Activated gamma-delta T cell treated with anti-CD3 and anti-CD28 coated beads, Interleukin-2, amount 50 U/mL, for 16 hours (primary cell): ENCODE data around the gene FGD4.
"Not testable (repeated sequence)": the region's sequence is repeated elsewhere in the genome, so short reads cannot be mapped to it uniquely, and the experiment has no call there.

Experiments
- DNase-seq: peaks from one replicate; pipeline ENCODE4 v3.0.0-alpha.2; 2020; ENCODE audit warnings: low read depth

FGD4 gene

DNA sequence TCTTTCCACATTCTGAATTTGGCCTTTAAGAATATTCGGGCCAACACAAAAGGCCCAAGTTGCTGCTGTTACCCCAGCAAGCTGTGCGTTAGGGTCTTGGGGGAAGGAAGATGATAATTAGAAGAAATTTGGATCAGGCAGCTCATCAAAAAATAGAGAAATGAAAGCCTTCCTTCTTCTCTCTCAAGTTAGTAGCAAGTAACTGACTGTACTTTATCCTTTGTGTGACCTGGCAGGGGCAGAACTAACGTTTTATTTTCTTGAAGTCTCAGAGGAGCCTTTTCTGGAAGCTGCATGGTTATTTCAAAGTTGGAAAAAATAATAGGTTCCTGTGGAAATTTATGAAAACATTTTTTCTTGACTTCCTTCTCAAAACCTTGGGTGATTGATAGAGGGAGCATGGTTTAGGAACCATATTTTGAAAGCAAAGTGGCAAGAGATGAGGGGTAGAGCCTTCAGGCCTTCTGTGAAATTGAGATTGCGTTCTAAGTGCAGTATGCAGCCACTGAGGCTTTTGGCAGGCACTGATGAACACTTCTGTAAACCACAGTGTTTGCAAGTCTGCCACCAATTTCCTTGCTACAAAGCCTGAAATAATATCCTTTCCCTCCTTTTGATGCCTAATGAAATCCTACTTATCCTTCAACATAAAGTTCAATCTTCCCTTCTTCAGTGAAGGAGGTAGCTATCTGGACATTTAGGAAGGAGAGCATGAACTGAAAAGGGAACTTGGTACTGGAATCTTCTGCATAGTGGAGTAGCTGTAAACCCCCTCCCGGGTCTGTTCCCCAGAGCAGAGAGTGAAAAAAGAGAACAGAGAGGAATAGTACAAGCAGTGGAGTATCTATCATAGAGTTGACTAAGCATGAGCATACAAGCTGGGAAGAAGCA is 123.2 kb downstream of the FGD4 start:
- no peak for DNase-seq

GRCh38 chr12:32525802-32526201 is 126.4 kb downstream of the FGD4 start:
- DNase-seq, result not testable (repeated sequence)

DNA sequence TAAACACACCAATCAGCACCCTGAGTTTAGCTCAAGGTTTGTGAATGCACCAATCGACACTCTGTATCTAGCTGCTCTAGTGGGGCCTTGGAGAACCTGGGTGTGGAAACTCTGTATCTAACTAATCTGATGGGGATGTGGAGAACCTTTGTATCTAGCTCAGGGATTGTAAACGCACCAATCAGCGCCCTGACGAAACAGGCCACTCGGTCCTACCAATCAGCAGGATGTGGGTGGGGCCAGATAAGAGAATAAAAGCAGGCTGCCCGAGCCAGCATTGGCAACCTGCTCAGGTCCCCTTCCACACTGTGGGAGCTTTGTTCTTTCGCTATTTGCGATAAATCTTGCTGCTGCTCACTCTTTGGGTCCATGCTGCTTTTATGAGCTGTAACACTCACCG is 127.0 kb downstream of the FGD4 start:
- DNase-seq, result not testable (repeated sequence)

DNA sequence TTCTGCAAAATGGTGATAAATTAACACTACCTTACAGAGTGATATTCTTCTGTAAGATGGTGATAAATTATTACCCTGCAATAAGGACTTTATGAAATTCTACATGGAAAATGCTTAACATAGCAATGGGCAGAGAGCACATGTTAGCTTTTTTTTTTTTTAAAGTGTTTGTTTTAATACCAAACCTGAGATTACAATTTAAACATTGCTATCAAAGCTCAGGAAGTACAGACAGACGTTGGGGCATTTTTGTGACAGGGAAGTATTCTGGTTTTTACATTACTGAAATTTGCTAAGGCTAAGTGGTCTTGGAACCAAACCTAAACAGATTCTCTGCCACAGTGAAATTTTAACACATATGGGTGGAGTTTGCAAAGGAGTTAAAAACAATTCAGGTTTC is 133.1 kb downstream of the FGD4 start:
- no peak for DNase-seq

- no peak for DNase-seq
Observed at GRCh38 chr12:32532951-32533350, 133.6 kb downstream of the FGD4 start.

DNA sequence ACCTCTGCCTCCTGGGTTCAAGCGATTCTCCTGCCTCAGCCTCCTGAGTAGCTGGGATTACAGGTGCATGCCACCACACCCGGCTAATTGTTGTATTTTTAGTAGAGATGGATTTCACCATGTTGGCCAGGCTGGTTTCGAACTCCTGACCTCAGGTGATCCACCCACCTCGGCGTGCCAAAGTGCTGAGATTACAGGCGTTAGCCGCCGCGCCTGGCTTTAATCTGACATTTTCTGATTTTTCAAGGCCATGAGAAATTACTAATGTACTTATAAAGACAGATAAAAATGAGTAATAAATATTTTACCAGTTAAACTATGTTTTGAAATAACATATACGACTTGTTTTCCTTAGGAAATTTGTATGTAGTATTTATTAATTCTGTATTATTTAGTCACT is 134.1 kb downstream of the FGD4 start:
- DNase-seq, result not testable (repeated sequence)

GRCh38 chr12:32533971-32534590 is 134.7 kb downstream of the FGD4 start:
- DNase-seq, result no peak

DNA sequence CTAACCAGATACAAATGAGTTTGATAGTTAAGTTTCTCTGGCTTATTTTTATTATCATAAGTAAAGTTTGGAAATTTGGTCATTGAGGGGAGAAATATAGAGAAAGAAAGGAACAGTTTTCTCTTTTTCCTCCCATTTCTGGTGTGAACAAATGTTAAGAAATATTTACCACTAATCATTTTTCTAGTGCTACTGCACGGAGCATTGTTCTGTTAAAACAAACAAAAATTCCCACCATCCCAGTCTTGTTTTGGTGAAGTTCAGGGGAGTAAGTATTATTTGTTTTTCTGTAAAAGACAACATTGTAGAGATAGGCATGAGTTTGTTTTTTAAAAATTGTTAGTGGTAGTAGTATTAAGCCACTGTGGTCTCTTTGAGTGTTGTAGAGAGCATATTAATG is 135.3 kb downstream of the FGD4 start:
- DNase-seq, result no peak

GRCh38 chr12:32535288-32535999 is 136.1 kb downstream of the FGD4 start:
- DNase-seq, result no peak

DNA sequence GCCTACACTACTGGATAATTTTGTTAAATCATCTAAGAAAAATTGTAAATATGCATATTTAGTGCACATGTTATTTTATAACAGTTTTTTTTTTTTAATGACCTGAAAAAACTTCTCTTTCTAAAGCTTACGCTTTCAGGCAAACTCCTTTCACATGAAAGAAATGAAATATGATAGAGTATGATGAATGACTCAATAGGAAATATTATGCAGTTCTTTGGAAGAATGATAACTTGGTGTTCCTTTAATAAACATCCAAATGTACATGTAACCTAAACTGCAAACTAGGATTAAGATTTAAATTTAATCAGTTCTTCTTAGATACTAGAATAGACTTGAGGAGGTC is 136.6 kb downstream of the FGD4 start:
- no peak for DNase-seq

GRCh38 chr12:32541754-32542374 is 142.5 kb downstream of the FGD4 start:
- DNase-seq, result no peak

DNA sequence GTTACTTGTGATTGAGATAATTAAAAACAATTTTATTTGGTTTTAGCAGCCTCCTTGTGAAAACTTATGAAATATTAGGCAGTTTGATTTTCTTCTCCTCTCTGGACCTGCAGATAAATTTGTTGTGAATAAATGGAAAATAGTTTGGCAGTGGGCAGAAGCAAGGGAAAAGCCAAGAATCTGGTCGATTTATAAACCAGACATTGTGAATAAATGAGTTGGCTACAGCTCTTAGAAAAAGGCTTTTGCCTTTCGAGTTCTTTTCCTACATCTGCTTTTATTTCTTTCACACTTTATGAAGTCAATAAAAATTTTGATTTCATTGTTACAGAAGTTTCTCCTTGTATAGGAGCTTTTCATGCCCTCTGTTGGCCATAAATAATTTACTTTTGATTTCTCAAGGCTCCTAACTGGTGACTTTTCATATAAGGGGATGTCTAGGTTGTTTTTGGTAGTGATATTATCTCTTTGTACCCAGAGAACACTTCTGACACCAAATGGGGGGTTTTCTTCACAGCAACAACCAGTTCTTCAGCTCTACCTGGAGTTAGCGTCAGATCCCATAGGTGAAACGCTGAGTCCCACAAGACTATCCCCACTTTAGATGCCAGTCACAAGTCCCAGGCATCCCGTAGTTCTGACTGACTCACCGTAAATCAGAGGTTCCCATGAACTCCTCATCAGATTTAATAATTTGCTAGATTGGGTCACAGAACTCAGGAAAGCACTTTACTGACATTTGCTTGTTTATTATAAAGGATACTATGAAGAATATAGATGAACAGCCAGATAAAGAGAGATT is 143.3 kb downstream of the FGD4 start:
- no peak for DNase-seq

DNA sequence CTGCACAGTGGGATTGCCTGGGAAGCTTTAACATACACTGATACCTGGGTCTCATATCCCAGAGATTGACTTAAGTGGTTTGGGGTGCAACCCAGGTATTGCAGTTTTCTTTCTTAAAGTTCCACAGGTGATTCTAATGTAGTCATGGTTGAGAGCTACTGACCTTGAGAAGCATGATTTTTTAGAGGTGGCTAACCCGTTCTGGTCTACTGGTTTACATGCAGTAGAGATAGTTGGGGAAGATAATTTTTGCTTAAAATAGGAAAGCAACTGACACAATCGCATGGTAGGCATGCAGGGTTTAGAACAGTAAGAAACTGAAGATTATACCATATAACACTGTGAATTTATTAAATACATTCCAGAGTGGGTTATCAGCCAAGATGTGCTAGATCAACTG is 145.5 kb downstream of the FGD4 start:
- no peak for DNase-seq

DNA sequence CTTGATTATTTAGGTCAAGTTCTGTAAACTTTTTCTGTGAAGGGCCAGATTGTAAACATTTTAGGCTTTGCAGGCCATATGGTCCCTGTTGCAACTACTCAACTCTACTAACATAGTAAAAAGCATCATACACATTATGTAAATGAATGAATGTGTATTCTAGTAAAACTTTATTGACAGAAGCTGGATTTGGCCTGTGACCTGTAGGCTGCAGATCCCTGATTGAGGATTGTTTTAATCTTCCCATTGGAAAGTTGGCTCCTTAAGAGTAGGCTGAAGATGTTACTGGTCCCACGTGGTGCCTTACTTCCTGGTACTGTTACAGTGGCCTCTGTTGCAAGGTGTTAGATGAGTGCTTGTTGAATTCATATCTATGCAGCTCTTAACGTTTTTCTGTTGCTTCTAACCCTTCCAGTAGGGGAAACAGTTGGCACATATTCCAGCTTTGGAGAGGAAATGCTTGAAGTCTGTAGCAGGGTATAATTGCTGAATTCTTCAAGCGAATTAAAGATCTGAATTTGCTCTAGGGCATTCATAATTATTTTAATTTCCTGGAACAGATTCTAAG is 146.1 kb downstream of the FGD4 start:
- no peak for DNase-seq

DNA sequence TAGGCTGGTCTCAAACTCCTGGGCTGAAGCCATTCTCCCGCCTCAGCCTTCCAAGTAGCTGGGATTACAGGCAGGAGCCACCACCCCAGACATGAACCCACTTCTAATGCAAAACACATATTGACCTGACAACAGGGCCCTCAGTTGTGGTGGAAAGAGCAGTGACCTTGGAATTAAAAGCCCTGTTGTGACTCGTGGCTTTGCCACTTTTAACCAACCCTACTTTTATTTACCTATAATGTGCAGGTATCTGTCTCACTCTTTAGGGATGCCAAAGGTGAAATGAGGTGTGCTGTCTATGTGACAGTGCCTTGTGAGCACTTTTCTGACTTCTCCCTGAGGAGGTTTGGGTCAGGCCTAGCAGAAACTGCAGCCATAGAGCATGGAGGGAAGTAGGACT is 146.9 kb downstream of the FGD4 start:
- DNase-seq, result no peak

DNA sequence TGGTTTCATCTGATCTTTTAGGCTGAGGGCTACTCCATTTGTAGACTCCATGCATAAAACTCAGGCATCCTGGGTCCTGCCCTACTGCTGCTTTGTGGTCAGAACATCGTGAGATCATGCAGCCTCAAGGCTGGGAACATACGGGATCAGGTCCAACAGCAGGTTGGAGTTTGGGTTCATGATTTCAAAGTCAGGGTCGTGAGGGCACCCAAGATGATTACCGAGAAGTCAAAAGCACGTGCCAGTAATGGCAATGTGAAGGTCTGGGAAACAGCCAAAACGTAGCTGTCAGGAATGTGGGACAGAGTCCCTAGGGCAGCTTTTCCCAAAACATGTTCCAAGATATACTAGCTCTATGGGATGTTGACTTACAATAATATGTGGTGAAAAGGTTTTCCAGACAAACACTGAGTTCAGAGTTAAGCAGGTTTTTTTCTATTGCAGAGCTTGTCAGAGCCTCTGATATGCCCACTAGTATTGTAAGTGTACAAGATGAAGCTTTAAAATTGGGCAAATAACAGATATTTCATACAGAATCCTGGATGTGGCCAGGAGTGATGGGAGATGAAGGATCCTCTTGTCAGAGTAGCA is 149.4 kb downstream of the FGD4 start:
- DNase-seq, result no peak

DNA sequence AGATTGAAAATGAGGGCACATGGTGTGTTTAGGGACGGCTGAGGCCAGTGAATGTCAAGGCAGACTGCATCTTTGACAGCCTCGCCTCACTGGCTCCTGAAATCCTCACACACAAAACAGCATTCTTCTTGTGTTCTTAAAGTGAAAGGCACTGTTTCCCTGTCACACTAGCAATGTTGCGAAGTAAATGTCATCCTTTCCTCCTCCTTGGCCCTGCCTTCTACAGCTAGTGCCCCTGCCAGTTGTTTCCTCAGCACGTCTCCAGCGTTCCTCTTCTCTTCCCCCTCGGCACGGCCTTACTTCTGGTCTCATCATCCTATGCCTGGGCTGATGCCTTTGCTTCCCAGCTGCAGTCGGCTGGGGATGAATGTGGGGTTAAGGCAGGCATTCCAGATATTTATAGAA is 150.3 kb downstream of the FGD4 start:
- DNase-seq, result no peak

GRCh38 chr12:32551058-32551457 is 151.7 kb downstream of the FGD4 start:
- no peak for DNase-seq

DNA sequence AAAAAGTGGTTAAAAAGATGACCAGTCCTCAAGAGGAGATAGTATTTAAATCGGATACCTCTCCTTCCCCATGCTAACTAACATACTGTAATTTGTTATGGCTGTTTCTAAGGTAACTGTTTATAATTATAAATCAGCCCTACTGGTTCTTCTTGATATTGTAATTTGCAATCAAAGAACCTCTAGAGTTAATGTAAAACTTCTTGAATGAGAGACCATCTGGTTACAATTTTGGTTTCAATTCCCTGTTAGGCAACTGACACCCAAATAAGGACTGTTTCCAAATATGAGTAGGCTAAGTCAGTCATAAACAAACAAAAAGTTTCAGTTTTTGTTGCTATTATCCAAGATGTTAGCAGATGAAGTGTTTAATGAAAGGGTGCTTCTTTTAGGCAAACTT is 159.5 kb downstream of the FGD4 start:
- no peak for DNase-seq

DNA sequence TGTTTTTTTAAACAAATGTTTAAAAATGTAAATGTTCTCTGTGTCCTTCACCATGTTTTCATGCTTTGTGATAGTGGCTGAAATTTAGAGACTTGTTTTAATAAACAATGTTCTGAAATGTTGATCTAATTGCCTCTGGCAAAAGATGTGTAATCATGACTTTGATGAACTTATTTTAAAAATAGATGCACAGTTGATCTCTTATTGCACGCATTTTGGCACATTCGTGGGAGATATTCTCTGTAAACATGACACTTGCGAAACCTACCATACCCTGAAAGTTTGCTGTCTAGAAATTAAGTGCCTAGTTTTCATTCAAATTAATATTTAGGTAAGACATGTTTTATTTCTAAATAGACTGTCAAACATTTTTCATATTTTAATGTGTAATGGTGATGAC is 160.1 kb downstream of the FGD4 start:
- no peak for DNase-seq

DNA sequence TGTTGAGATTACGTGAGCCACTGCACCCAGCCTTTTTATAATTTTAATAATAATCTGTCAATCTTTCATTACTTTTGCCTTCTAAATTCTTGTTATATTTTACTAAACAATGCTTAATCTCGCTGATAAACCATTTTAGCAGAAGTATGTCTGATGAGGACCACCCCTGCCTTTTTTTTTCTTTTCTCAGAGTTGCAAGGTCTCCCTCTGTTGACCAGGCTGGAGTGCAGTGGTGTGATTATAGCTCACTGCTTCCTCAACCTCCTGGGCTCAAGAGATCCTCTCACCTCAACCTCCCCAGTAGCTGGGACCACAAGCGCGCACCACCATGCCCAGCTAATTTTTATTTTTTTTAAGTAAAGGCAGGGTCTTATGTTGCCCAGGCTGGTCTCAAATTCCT is 161.2 kb downstream of the FGD4 start:
- DNase-seq, result no peak
